HG03469 (cell line): Measurements from ENCODE around the gene CCDC47.

ENCODE experiments used
- ATAC-seq: cut with Tn5 transposase; IDR thresholded peaks from one replicate; pipeline ENCODE4 v1.9.1; 2021; ENCODE audit warnings: mild to moderate bottlenecking, moderate library complexity, moderate number of reproducible peaks; ENCODE audit not compliant: unreplicated experiment

Gene CCDC47

GRCh38 chr17:63699638-63700527 is 73.5 kb downstream of the CCDC47 start, which contains the start of gene LIMD2:
Gene LIMD2, minus strand, starts transcription at chr17:63700125. Its CDS starts 827 bp downstream, at chr17:63699298.
- no peak for ATAC-seq

GRCh38 chr17:63698886-63699637 is 74.3 kb downstream of the CCDC47 start:
- ATAC-seq, result no peak

- no peak for ATAC-seq
These were observed 75.0 kb downstream of the CCDC47 start for GRCh38 chr17:63698381-63698885.

GRCh38 chr17:63697341-63698286 is 75.8 kb downstream of the CCDC47 start:
- ATAC-seq, result no peak

GRCh38 chr17:63696381-63696961 is 76.9 kb downstream of the CCDC47 start:
- no peak for ATAC-seq

- no peak for ATAC-seq
These were observed 77.5 kb downstream of the CCDC47 start for GRCh38 chr17:63695889-63696288.
